ENCODE measurements around the gene LGALS7B.

LGALS7B gene

GRCh38 chr19:38740932-38741331, 48.1 kb upstream of the LGALS7B start:
- H3F3A ChIP-seq (ENCODE audit: insufficient read depth, low read length), result no peaks in the 10 kb centered on the region
- DNase-seq, result no peak
- H3K4me1 ChIP-seq (ENCODE audit: low read length), result no peaks in the 10 kb centered on the region

GRCh38 chr19:38741670-38742069, 47.3 kb upstream of the LGALS7B start:
- no peak overlapping the region for H3K27ac ChIP-seq (ENCODE audit: low read length)
- no peaks in the 10 kb centered on the region for H3K36me3 ChIP-seq (replicated peaks; ENCODE audit: insufficient read depth, low read length)
- no peaks in the 10 kb centered on the region for H3K9me2 ChIP-seq (replicated peaks; ENCODE audit: insufficient read depth, low read length)
- peaks cover 4% of the 10 kb centered on the region for H3K27me3 ChIP-seq (replicated peaks; ENCODE audit: insufficient read depth, low read length)
- H3K79me2 ChIP-seq (ENCODE audit: low read length), result no peaks in the 10 kb centered on the region
- no peaks in the 10 kb centered on the region for H4K20me1 ChIP-seq (ENCODE audit: insufficient read depth, low read length)
- no peak overlapping the region for H2AFZ ChIP-seq (ENCODE audit: low read length)
- no peak overlapping the region for H3K4me3 ChIP-seq (ENCODE audit: low read length)
- TF ChIP-seq, protein P1, sequence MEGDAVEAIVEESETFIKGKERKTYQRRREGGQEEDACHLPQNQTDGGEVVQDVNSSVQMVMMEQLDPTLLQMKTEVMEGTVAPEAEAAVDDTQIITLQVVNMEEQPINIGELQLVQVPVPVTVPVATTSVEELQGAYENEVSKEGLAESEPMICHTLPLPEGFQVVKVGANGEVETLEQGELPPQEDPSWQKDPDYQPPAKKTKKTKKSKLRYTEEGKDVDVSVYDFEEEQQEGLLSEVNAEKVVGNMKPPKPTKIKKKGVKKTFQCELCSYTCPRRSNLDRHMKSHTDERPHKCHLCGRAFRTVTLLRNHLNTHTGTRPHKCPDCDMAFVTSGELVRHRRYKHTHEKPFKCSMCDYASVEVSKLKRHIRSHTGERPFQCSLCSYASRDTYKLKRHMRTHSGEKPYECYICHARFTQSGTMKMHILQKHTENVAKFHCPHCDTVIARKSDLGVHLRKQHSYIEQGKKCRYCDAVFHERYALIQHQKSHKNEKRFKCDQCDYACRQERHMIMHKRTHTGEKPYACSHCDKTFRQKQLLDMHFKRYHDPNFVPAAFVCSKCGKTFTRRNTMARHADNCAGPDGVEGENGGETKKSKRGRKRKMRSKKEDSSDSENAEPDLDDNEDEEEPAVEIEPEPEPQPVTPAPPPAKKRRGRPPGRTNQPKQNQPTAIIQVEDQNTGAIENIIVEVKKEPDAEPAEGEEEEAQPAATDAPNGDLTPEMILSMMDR (IDR thresholded peaks at IDR 0.05; ENCODE audit: low read length), result no peak
- no peak for TF ChIP-seq EZH2phosphoT487 (IDR thresholded peaks at IDR 0.05; ENCODE audit: low read length)
- TF ChIP-seq EZH2 (optimal IDR thresholded peaks at IDR 0.05; ENCODE audit: low read depth, low read length), result no peak
- no peaks in the 10 kb centered on the region for H3F3A ChIP-seq (ENCODE audit: insufficient read depth, low read length)
- no peak overlapping the region for H3K9ac ChIP-seq (ENCODE audit: low read length)
- H3K4me2 ChIP-seq (ENCODE audit: low read depth, low read length), result no peak overlapping the region
- no peaks in the 10 kb centered on the region for H3K9me3 ChIP-seq (replicated peaks; ENCODE audit: insufficient read depth, low read length)
- H3K4me1 ChIP-seq (ENCODE audit: low read length), result no peaks in the 10 kb centered on the region
- DNase-seq, result no peak

More at GRCh38 chr19:38740932-38741331, 48.1 kb upstream of the LGALS7B start:
- no peak overlapping the region for H3K27ac ChIP-seq (ENCODE audit: low read length)
- H3K4me3 ChIP-seq (ENCODE audit: low read length), result no peak overlapping the region
- H4K20me1 ChIP-seq (ENCODE audit: insufficient read depth, low read length), result no peaks in the 10 kb centered on the region
- H3K9me2 ChIP-seq (replicated peaks; ENCODE audit: insufficient read depth, low read length), result no peaks in the 10 kb centered on the region
- H3K27me3 ChIP-seq (replicated peaks; ENCODE audit: insufficient read depth, low read length), result peaks cover 4% of the 10 kb centered on the region
- H3K36me3 ChIP-seq (replicated peaks; ENCODE audit: insufficient read depth, low read length), result no peaks in the 10 kb centered on the region
- no peak overlapping the region for H3K4me2 ChIP-seq (ENCODE audit: low read depth, low read length)
- no peaks in the 10 kb centered on the region for H3K9me3 ChIP-seq (replicated peaks; ENCODE audit: insufficient read depth, low read length)
- no peak overlapping the region for H2AFZ ChIP-seq (ENCODE audit: low read length)
- H3K9ac ChIP-seq (ENCODE audit: low read length), result no peak overlapping the region
- H3K79me2 ChIP-seq (ENCODE audit: low read length), result no peaks in the 10 kb centered on the region
- no peak for TF ChIP-seq EZH2 (optimal IDR thresholded peaks at IDR 0.05; ENCODE audit: low read depth, low read length)
- TF ChIP-seq EZH2phosphoT487 (IDR thresholded peaks at IDR 0.05; ENCODE audit: low read length), result no peak
- TF ChIP-seq, protein P1 (IDR thresholded peaks at IDR 0.05; ENCODE audit: low read length), result no peak

GRCh38 chr19:38742296-38742695, 46.7 kb upstream of the LGALS7B start:
- no peak overlapping the region for H3K9ac ChIP-seq (ENCODE audit: low read length)
- TF ChIP-seq EZH2 (optimal IDR thresholded peaks at IDR 0.05; ENCODE audit: low read depth, low read length), result no peak
- TF ChIP-seq, protein P1 (IDR thresholded peaks at IDR 0.05; ENCODE audit: low read length), result no peak
- TF ChIP-seq EZH2phosphoT487 (IDR thresholded peaks at IDR 0.05; ENCODE audit: low read length), result no peak

More at GRCh38 chr19:38742296-38742695, 46.7 kb upstream of the LGALS7B start:
- Histone ChIP-seq H3K79me2 (ENCODE audit: low read length) (no peaks in the 10 kb centered on the region), H3K36me3 (replicated peaks; ENCODE audit: insufficient read depth, low read length) (no peaks in the 10 kb centered on the region), H3K27ac (ENCODE audit: low read length) (no peak overlapping the region), H3F3A (ENCODE audit: insufficient read depth, low read length) (no peaks in the 10 kb centered on the region), H3K4me3 (ENCODE audit: low read length) (no peak overlapping the region), H3K27me3 (replicated peaks; ENCODE audit: insufficient read depth, low read length) (peaks cover 3% of the 10 kb centered on the region), H4K20me1 (ENCODE audit: insufficient read depth, low read length) (no peaks in the 10 kb centered on the region), H3K9me3 (replicated peaks; ENCODE audit: insufficient read depth, low read length) (no peaks in the 10 kb centered on the region), H3K4me1 (ENCODE audit: low read length) (no peaks in the 10 kb centered on the region), H3K4me2 (ENCODE audit: low read depth, low read length) (no peak overlapping the region), H2AFZ (ENCODE audit: low read length) (no peak overlapping the region), H3K9me2 (replicated peaks; ENCODE audit: insufficient read depth, low read length) (no peaks in the 10 kb centered on the region)
- DNase-seq, result no peak

Measured in MM.1S (cell line).